IgD-negative memory B cell (primary cell): ENCODE data around the gene SEPTIN1. TPM values are rescaled to one million over a fixed set of nuclear protein-coding genes. Genes with fewer than 3 reads are reported as not detected.
"Not testable (repeated sequence)": the region's sequence is repeated elsewhere in the genome, so short reads cannot be mapped to it uniquely, and the experiment has no call there.

Experiments
- H3K27ac Mint-ChIP-seq, 3 donors: one replicate each; pipeline ENCODE4 v1.8.0; 2020 to 2022; ENCODE audit warnings: mild to moderate bottlenecking in 3 of 3, mixed read lengths in 3 of 3, moderate library complexity in 1 of 3
- H3K27me3 Mint-ChIP-seq: one replicate; pipeline ENCODE4 v1.8.0; 2021; ENCODE audit warnings: mixed read lengths
- H3K36me3 Mint-ChIP-seq: one replicate; pipeline ENCODE4 v1.8.0; 2020; ENCODE audit warnings: mild to moderate bottlenecking, mixed read lengths
- H3K4me1 Mint-ChIP-seq, 3 donors: one replicate each; pipeline ENCODE4 v1.8.0; 2020 to 2022; ENCODE audit warnings: mixed read lengths in 3 of 3, mild to moderate bottlenecking in 1 of 3
- H3K4me3 Mint-ChIP-seq, 4 donors: one replicate each; pipeline ENCODE4 v1.8.0; 2020 to 2022; ENCODE audit warnings: mild to moderate bottlenecking in 4 of 4, mixed read lengths in 4 of 4, moderate library complexity in 3 of 4
- H3K9me3 Mint-ChIP-seq, 3 donors: one replicate each; pipeline ENCODE4 v1.8.0; 2020 to 2021; ENCODE audit warnings: mixed read lengths in 3 of 3, mild to moderate bottlenecking in 1 of 3
- polyA plus RNA-seq: library from polyadenylated mRNA; unstranded; fragments of 300-500 nt; fragmentation: Illumina TruSeq; gene quantifications from one replicate; pipeline ENCODE4 v1.2.3, GENCODE V29; 2021

SEPTIN1 gene
- polyA plus RNA-seq, 1 donor from 2014 or later = 161 TPM

DNA sequence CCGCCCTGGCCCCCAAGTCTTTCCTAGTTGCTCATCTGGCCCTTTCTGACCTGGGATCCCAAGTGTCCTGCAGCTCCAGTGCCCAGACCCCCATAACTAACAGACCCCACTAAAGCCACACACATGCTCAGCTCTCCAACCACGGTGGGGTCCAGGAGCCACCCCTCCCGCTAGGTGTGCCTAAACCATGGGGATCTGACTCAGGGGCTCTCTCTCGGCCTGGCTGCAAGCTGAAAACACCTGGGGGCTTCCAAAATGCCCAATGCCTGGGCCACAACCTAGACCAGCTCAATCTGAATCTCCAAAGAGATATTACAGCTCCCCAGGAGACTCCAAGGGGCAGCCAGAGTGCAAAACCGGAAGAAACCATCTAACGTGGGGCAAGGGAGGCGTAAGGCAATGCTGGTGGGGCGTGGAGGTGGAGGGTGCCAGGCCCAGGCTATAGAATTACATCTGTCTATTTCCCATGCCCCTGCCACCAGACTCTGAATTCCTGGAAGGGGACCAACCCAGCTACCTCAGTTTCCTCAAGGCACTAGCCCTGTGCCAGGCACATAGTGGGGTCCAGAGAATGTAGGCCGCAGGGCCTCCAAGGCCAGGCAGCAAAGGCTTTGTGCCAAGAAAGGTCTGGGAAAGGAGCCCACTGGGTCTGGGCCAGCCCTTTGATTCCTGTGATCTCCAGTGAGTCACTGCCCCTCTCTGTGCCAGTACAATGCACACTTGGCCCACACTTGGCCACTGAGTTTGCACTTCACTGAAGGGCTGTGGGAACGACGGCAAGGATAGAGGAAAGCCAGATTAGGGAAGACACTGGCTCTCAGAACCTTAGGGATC is 30.6 kb downstream of the SEPTIN1 start:
- Mint-ChIP-seq H3K4me3 (peak overlapping the region in 2 of 4 donors; percentile 47 to 80), H3K4me1 (peaks cover 37 to 39% (median 37%) of the 10 kb centered on the region in 3 donors), H3K36me3 (peaks cover 9% of the 10 kb centered on the region), H3K27ac (peak overlapping the region in 2 of 3 donors; percentile 16 to 79), H3K27me3 (no peaks in the 10 kb centered on the region), H3K9me3 (no peaks in the 10 kb centered on the region)

DNA sequence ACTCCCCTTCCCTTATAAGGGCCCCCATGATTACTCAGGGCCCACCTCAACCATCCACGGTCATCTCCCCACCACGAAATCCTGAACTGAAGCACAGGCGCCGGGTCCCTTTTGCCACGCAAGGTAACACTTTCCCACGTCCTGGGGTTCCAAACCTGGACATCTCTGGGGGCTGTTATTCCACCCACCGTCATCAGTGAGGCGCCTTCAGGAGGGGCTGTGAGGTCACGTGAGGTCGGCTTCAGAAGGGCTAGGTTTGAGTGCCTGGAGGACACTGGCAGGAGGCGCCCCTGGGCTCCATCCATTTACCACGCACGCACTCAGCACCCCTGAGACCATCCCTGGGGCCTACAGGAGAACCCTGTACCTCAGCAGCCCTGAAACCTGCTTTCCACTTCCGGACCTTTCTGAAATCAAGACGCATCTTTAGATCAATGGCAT is 31.3 kb downstream of the SEPTIN1 start:
- Mint-ChIP-seq H3K4me3 (peak overlapping the region in 2 of 4 donors; percentile 80 to 83), H3K27ac (peak overlapping the region in 2 of 3 donors; percentile 21 to 79), H3K4me1 (peaks cover 34 to 37% (median 34%) of the 10 kb centered on the region in 3 donors), H3K9me3 (no peaks in the 10 kb centered on the region), H3K27me3 (no peaks in the 10 kb centered on the region), H3K36me3 (peaks cover 9% of the 10 kb centered on the region)

DNA sequence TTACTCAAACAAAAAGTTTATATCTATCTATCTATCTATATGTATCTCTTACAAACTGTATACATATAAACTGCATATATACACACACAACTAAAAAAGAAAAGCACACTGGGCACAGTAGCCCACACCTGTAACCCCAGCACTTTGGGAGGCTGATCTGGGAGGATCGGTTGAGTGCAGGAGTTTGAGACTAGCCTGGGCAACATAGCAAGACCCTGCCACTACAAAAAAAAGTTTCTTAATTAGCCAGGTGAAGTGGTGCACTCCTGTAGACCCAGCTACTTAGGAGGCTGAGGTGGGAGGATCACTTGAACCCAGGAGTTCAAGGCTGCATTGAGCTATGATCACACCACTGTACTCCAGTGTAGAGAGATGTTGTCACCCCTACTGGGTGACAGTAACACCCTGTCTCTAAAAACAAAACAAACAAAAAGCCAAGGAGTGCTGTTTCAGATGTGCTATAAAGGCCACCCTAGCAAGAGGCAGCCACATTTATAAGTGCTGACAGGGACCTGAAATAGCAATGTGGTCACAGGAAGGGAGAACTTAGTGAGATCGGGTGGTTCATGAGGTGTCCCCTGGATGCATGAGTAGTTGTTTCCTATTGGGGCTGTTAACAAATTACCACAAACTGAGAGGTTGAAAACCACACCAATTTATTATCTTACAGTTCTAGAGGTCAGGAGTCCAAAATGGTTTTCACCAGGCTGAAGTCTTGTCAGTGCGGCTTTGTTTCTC is 32.1 kb downstream of the SEPTIN1 start:
- Mint-ChIP-seq H3K27ac (peak overlapping the region; percentile 36 to 92 (median 79)), H3K36me3 (peaks cover 9% of the 10 kb centered on the region), H3K4me3 (peak overlapping the region in 3 of 4 donors; percentile 69 to 83 (median 80)), H3K9me3 (no peaks in the 10 kb centered on the region), H3K27me3 (no peaks in the 10 kb centered on the region), H3K4me1 (peaks cover 32 to 36% (median 33%) of the 10 kb centered on the region in 3 donors)

DNA sequence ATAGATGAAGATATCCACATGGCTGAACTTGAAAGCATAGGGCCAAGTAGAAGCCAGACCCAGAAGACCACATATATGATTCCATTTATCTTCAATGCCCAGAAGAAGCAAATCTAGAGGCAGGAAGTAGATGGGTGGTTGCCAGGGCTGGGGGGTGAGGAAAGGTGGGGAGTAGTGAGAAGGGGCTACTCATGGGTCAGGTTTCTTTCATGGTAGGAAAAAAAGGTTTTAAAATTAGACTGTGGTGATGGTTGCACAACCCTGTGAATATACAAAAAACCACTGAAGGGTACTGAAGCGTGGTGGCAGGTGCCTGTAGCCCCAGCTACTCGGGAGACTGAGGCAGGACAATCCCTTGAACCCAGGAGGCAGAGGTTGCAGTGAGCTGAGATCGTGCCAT is 32.7 kb downstream of the SEPTIN1 start:
- Mint-ChIP-seq H3K27ac (peak overlapping the region; percentile 53 to 92 (median 79)), H3K9me3 (no peaks in the 10 kb centered on the region), H3K4me3 (peak overlapping the region in 2 of 4 donors; percentile 80 to 90), H3K27me3 (no peaks in the 10 kb centered on the region), H3K36me3 (peaks cover 9% of the 10 kb centered on the region), H3K4me1 (peaks cover 28 to 34% (median 30%) of the 10 kb centered on the region in 3 donors)

DNA sequence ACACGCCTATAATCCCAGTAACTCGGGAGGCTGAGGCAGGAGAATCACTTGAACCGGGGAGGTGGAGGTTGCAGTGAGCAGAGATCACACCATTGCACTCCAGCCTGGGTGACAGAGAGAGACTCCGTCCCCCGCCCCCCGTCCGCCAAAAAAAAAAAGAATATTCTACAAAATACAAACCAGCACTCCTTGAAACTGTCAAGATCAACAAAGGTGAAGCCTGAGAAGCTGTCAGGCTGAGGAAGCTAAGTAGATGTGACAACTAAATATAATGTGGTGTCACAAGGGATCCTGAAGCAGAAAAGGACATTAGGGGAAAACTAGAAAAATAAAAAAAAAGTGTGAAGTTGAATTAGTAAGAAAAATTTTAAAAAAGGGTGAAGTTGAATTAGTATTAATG is 33.4 kb downstream of the SEPTIN1 start:
- Mint-ChIP-seq H3K9me3 (no peaks in the 10 kb centered on the region), H3K27me3 (no peaks in the 10 kb centered on the region), H3K4me3 (peak overlapping the region in 2 of 4 donors; percentile 80 to 90), H3K36me3 (peaks cover 9% of the 10 kb centered on the region), H3K27ac (peak overlapping the region in 2 of 3 donors; percentile 50 to 79), H3K4me1 (peaks cover 25 to 30% (median 28%) of the 10 kb centered on the region in 3 donors)

DNA sequence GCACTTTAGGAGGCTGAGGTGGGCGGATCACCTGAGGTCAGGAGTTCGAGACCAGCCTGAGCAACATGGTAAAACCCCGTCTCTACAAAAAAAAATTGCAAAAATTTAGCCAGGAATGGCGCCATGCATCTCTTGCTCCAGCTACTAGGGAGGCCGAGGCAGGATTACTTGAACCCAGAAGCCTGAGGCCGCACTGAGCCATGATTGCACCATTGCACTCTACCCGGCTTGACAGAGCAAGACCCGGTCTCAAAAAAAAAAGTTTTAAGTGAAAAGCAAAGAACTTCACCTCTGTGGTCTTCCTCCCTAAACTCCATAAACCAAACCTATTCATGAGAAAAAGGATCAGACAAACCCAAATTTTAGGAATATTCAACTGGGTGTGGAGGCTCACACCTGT is 34.2 kb downstream of the SEPTIN1 start:
- Mint-ChIP-seq H3K4me3 (no peak overlapping the region), H3K9me3 (no peaks in the 10 kb centered on the region), H3K36me3 (peaks cover 9% of the 10 kb centered on the region), H3K27me3 (no peaks in the 10 kb centered on the region), H3K27ac (peak overlapping the region in 1 of 3 donors; percentile 16), H3K4me1 (peaks cover 25 to 30% (median 25%) of the 10 kb centered on the region in 3 donors)

DNA sequence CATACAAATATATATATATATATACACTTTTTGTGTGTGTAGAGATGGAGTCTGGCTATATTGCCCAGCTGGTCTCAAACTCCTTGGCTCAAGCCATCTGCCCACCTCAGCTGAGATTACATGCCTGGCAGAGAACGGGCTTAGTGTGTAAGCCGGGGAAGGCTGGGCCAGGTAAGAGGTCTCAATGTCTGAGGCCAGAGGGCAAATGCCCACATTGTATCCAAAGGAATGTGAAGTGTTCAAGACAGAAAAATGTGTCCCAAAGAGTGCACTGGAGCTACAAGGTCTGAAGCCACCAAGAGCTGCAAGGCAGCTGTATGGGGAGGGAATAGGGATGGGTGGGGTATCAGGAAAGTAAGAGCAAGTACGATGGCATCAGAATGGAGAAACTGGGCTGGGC is 36.1 kb downstream of the SEPTIN1 start:
- Mint-ChIP-seq H3K27ac (peak overlapping the region in 1 of 3 donors; percentile 95), H3K27me3 (no peaks in the 10 kb centered on the region), H3K4me1 (peaks cover 23 to 29% (median 24%) of the 10 kb centered on the region in 3 donors), H3K36me3 (peaks cover 7% of the 10 kb centered on the region), H3K9me3 (no peaks in the 10 kb centered on the region), H3K4me3 (peak overlapping the region in 1 of 4 donors; percentile 29)

DNA sequence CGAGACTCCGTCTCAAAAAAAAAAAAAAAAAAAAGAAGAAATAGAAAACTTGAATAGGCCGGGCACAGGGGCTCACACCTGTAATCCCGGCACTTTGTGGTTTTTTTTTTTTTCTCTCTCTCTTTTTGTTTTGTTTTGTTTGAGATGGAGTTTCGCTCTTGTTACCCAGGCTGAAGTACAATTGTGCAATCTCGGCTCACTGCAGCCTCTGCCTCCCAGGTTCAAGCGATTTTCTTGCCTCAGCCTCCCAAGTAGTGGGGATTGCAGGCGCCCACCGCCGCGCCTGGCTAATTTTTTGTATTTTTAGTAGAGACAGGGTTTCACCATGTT is 38.9 kb downstream of the SEPTIN1 start:
- H3K9me3 Mint-ChIP-seq, H3K4me3 Mint-ChIP-seq: not testable (repeated sequence)

DNA sequence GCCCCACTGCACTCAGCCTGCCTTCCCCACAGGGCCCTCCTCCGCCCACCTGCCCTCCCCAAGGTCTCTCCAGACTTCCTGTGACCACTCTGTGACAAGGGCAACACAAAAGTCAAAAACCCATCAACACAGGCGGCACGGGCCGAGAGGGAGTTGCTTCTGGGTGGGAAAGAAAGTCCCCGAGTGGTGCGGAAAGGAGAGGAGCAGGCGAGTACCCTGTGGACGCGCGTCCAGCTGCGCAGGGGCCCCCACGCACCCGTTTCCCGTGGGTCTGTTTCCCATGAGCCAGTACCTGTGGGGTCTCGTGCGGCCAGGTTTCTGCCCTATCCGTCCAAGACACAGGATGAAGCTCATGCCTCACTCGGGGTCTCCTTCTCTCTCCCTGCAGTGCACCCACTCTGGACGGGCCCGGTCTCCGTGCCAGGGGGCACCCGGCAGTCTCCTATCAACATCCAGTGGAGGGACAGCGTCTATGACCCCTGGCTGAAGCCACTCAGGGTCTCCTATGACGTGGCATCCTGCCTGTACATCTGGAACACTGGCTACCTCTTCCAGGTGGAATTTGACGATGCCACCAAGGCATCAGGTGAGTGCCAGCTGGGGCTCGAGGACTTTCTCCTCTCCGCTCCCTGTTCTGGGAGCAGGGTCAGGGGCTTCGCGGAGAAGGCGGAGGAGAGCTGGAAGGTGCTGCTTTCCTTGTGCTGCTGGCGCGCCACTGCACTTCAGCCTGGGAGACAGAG is 39.4 kb downstream of the SEPTIN1 start:
- H3K4me3 Mint-ChIP-seq = no peak overlapping the region
- H3K4me1 Mint-ChIP-seq = peaks cover 0 to 4% (median 2%) of the 10 kb centered on the region in 3 donors
- no peaks in the 10 kb centered on the region for H3K36me3 Mint-ChIP-seq
- no peaks in the 10 kb centered on the region for H3K9me3 Mint-ChIP-seq
- no peak overlapping the region for H3K27ac Mint-ChIP-seq
- H3K27me3 Mint-ChIP-seq = no peaks in the 10 kb centered on the region

More for the DNA sequence above, 38.9 kb downstream of the SEPTIN1 start:
- H3K36me3 Mint-ChIP-seq, H3K27me3 Mint-ChIP-seq, H3K4me1 Mint-ChIP-seq, H3K27ac Mint-ChIP-seq: not testable (repeated sequence)

DNA sequence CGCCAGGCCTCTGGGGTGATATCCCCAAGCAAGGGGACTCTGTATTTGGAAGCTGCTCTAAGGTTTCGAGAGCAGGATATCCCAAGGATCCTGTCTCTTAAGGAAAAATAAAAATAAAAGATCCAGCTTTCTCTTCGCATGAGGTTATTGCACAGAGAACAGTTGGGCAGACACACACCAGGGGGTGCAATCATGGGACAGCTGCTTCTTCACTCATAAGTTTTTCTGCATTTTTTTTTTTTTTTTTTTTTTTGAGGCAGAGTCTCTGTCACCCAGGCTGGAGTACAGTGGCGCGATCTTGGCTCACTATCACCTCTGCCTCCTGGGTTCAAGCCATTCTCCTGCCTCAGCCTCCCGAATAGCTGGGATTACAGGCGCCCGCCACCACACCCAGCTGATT is 40.4 kb downstream of the SEPTIN1 start:
- H3K4me3 Mint-ChIP-seq, H3K4me1 Mint-ChIP-seq, H3K27ac Mint-ChIP-seq, H3K36me3 Mint-ChIP-seq, H3K27me3 Mint-ChIP-seq, H3K9me3 Mint-ChIP-seq: not testable (repeated sequence)

DNA sequence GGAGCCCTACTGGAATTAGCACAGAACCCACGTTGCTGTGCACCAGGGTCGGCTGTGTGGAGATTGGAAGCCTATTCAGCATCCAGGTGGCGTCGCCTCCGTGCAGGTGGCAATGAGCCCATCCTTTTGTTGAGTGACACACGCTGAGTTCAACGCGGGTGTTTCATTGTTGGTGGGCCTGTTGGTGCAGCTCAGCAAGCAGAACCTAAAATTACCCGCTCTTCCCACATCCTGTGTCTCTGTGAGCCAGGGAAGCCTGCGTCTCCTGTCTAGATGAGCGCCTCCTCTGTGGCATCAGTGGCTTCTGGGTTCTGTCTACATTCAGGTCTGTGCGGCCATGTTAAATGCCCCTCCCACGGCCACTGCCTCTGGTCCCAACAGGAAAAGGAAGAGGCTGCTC is 41.7 kb downstream of the SEPTIN1 start:
- Mint-ChIP-seq H3K36me3 (no peaks in the 10 kb centered on the region), H3K27ac (no peak overlapping the region), H3K9me3 (no peaks in the 10 kb centered on the region), H3K4me1 (peaks cover 8 to 14% (median 10%) of the 10 kb centered on the region in 3 donors), H3K27me3 (no peaks in the 10 kb centered on the region), H3K4me3 (peak overlapping the region in 1 of 4 donors; percentile 60)

DNA sequence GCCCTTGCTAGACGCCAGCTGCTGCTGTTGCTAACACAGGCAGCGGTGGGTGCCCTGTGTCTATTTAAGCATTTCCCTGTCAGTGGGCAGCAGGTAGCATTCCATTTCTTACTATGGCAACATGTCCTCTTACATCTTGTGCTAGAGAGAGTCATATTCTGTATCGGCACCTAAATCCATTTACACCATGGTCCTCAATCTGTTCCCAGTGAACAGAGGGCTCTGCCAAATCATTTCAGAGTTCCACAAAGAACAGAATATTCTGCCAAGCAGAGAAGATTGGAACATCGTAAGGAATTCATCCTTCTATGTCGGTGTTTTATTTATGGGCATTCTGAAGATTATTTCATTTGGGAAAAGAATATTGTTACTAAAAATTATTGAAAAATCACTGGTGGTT is 43.6 kb downstream of the SEPTIN1 start:
- peaks cover 13 to 18% (median 16%) of the 10 kb centered on the region in 3 donors for H3K4me1 Mint-ChIP-seq
- not testable (repeated sequence) for H3K27me3 Mint-ChIP-seq, H3K9me3 Mint-ChIP-seq, H3K27ac Mint-ChIP-seq, H3K36me3 Mint-ChIP-seq
- H3K4me3 Mint-ChIP-seq = peak overlapping the region in 1 of 4 donors; percentile 9

DNA sequence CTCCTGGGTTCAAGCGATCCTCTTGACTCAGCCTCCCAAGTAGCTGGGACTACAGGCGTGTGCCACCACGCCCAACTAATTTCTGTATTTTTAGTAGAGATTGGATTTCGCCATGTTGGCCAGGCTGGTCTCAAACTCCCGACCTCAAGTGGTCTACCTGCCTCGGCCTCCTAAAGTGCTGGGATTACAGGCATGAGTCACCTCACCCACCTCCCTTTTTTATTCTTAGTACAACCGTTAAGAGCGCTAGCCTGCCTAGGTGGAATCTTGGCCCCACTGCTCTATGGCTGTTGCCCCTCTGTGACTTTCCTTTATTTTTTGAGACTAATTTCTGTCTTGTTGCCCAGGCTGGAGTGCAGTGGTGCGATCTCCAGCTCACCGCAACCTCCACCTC is 44.4 kb downstream of the SEPTIN1 start:
- H3K9me3 Mint-ChIP-seq, H3K4me3 Mint-ChIP-seq, H3K27me3 Mint-ChIP-seq, H3K36me3 Mint-ChIP-seq: not testable (repeated sequence)
- Mint-ChIP-seq H3K27ac (peak overlapping the region in 2 of 3 donors; percentile 90 to 93), H3K4me1 (peaks cover 13 to 21% (median 16%) of the 10 kb centered on the region in 3 donors)

DNA sequence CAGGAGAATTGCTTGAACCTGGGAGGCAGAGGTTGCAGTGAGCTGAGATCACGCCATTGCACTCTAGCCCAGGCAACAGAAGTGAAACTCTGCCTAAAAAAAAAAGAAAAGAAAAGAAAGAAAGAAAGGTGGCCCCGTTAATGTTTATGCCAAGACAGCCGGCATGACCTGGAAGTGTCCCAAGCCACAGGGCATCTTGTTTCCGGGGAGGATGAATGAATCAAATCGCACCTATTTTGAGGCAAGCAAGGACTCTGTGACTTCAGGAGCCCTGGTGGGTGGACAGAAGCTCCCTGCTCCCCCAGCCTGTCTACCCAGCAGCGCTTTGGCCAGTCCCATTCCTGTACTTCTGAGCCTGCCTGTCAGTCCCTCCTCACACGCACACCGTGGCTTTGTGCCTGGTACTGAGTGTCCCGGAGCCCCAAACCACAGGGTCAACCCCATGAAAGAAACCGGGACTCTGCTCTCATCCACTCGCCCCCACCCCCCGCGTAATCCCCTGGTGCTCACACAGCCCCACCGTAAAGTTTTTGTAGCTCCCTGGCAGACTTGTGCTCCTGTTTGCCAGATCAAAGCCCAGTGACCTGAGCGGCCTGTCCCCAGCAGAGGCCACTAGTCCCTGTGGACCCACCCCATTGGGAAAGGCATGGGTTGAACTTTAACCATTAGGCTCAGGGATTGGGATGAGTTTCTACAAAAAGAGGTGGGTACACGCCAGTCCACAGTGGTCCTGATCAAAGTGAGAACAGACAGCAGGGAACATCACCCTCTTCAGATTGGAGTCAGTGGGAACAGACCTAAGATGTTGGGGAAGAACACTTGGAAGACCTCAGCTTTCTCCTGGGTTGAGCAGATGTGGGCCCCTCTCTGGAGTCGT is 46.5 kb downstream of the SEPTIN1 start:
- Mint-ChIP-seq H3K27me3 (no peaks in the 10 kb centered on the region), H3K27ac (peak overlapping the region; percentile 89 to 92 (median 90)), H3K36me3 (no peaks in the 10 kb centered on the region), H3K9me3 (no peaks in the 10 kb centered on the region), H3K4me1 (peaks cover 17 to 22% (median 18%) of the 10 kb centered on the region in 3 donors), H3K4me3 (peak overlapping the region; percentile 83 to 95 (median 95))
